Stimulated activated CD8-positive, alpha-beta memory T cell treated with anti-CD3 and anti-CD28 coated beads, Interleukin-4, amount 100 ng/mL, for 48 hours (primary cell): ENCODE data around the gene ABHD12B.
"Not testable (repeated sequence)": the region's sequence is repeated elsewhere in the genome, so short reads cannot be mapped to it uniquely, and the experiment has no call there.

Source experiments
- DNase-seq: peaks from one replicate; pipeline ENCODE4 v3.0.0-alpha.2; 2020

The ABHD12B gene

GRCh38 chr14:50897005-50897404 is 25.2 kb downstream of the ABHD12B start:
- DNase-seq, result not testable (repeated sequence)

DNA sequence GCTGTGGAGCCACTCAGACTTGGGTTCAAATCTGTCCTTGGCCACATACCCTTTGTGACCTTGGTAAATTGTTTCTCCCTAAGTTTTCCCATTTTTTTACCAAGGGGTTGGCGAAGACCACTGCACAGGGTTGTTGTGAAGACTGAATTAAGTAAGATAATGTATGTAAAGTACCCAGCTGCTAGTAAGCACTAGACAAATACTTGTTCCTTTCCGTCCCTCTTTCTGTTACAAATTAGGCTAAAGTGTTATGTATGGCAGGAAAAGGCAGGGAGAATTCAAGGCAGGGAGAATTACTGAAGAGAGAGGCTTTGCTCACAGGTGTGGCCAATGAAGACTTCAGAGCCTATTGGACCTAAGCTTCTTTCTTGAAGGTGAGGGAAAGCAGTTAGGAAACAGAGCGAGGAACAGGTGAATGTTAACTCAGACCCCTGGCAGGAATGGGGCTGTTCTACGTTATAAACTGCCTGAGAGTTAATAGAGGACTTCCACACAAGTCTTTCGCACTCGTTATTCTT is 25.9 kb downstream of the ABHD12B start:
- DNase-seq, result no peak

GRCh38 chr14:50901361-50901760 is 29.5 kb downstream of the ABHD12B start:
- no peak for DNase-seq

DNA sequence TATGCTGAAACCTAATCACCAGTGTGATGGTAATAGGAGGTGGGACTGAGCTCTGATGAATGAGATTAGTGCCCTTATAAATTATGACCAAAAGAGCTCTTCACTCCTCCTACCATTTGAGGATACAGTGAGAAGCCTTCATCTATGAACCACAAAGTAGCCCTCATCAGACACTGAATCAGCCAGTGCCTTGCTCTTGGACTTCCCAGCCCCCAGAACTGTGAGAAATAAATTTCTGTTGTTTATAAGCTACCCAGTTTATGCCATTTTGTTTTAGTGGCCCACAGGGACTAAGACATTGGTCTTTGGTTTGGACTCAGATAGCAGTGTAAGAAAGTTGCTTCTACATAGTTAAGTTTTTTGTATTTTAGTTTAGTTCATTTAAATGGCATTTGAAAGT is 32.9 kb downstream of the ABHD12B start:
- DNase-seq, result no peak

- DNase-seq, result no peak
Observed at GRCh38 chr14:50906326-50907065, 34.6 kb downstream of the ABHD12B start.

DNA sequence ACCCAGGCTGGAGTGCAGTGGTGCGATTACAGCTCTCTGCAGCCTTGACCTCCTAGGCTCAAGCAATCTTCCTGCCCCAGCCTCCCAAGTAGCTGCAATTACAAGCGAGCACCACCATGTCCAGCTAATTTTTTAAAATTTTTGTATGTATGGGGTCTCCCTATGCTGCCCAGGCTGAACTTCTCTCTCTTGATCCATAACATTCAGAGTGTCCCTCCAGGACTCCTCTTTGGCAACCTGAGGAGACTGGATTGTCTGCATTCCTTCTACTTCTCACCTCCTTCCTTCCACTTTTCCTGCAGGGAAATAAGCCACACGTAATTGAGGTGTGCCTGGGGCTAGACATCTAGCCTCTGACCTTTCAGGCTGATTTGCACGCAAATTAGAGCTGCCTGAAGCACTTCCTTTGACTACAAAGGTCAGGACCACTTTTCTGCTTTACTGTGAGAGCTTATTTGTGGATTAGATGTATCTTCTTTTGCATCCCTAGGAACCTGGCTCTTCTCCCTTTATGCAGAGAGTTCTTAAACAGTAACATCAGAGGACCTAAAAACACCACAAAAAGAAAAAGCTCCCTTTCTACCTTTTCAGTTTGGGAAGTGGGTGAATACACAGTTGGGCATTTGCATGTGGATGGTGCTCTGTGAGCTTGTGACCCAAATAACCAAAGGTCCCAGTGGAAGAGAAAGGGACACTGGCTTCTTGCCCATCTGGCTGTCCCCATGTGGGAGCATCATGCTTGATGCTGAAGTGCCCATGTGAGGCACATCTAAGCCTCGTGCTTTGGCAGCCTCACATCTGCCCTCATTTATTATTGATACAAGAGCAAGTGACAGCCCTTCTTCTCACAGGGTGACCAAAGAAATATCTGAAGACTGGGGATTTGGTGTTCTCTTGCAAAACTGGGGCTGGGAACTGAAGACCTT is 38.9 kb downstream of the ABHD12B start:
- DNase-seq, result no peak

DNA sequence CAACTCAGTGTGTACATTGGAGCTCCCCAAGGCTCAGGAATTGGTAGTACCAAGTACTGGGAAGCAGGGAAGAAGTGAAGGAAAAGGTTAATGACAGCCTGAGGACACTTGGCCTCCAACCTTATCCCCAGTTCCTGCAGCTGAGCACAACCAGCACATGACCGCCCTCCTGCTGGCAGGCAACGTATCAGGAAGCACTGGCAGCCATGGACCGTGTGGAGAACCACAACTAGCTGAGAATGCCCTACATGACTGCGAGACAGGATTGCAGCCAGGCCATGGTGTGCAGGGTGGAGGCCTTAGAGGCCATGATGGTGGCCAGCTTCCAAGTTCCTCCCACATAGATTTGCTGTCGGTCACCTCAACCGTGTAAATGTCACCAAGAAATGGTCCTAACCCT is 45.6 kb downstream of the ABHD12B start:
- DNase-seq, result no peak

- DNase-seq, result not testable (repeated sequence)
Observed at GRCh38 chr14:50919524-50919923, 47.7 kb downstream of the ABHD12B start.

DNA sequence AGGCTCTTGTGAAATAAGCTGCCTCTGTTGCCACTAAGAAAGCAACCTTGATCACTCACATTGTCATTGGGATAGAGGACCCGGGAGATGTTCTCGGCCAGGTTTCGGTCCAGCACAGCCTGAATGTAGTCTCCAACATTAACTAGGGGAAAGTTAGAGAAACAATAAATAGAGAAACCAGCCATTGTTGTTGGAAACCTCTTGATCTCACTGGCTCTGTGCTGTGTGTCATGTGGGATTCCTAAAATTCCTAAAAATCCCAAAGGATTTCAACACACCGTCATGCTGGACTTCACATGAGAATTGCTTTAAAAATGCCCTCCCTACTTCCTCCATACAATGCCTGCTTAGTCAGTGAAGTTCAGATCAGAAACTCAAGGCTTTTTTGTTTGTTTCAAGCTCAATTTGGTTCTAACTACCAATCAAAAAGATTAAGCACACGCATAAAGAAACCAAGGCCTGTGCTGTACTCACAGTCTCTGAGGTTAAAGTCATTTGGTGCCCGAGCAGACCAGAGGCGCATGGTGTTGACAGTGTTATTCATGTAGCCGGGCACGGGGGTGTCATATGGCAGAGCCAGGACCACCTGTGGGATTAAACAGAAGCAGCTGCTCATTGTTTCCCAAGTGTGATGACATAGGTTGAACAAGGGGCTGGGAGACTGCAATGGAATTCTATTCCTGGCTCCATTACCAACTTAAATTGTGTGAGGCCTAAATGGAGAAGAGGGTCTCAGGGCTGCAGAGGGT is 48.8 kb downstream of the ABHD12B start:
- no peak for DNase-seq

DNA sequence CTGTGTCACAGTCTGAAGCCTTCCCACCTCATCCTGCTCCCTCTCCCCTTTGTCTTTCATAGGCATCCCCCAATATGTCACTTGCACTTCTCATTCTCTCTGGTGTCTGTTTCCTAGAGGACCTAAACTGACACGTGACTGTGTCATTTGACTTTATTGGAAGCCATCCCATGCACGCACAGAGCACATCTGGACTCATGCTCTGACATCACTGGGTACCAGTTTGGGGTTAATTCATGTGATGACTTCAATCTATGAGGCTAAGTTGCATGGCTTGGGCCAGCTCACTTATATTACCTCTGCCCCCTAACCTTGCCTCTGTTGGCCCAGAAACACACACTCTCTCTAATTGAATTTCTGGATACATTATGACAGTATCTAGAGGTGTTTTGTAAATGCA is 51.0 kb downstream of the ABHD12B start:
- no peak for DNase-seq

GRCh38 chr14:50924236-50924635 is 52.4 kb downstream of the ABHD12B start:
- DNase-seq, result no peak

- no peak for DNase-seq
Observed at GRCh38 chr14:50924843-50925242, 53.0 kb downstream of the ABHD12B start.

GRCh38 chr14:50926851-50927386 is 55.1 kb downstream of the ABHD12B start:
- no peak for DNase-seq

DNA sequence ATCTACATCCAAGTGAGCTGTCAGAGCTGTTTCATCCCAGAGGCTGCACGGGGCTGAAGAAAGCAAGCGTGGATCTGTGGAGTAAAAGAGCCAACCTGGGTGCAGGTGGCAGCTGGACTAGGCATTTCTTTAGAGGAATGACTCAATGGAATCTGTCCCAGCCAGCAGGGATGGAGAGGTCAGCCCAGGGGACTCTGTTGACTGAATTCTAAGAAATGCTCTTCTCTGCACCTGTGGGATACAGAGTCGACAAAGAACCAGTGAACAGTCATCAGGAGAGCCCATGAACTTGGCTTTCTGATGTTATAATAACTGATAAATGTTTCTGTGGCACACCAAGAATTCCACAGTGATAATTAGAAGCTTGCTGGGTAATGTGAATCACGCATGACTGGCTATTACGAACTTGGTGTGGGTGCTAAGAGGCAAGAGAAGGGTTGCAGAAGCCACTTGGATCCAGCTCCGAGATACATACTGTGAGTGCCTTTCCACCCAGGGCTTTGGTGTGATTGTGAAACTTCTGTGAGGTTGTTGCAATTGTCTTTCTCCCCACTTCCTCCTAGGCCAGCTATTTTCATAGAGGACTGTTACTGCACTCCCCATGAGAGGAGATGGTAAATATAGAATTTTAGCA is 56.3 kb downstream of the ABHD12B start:
- DNase-seq, result no peak

- DNase-seq, result no peak
Observed at GRCh38 chr14:50929506-50929905, 57.7 kb downstream of the ABHD12B start.

- DNase-seq, result no peak
Observed at GRCh38 chr14:50931559-50931958, 59.7 kb downstream of the ABHD12B start.

DNA sequence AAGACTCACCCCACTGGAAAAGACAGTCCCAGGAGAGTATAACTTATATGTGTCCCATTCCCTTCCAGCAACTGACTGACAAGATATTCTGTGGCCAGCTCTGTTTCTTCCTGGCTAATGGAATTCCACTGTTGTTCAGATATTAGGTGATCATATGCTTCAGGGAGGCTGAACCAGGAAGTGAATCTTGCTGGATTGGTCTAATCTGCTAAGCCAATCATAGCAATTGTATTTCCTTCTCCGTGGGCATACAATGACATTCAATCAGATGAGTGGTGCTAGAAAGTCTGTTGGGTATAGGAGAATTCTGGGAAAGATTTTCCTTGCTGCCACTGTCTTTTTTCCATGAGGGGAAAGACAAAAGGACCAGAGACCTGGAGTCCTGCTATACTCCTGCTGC is 60.3 kb downstream of the ABHD12B start:
- no peak for DNase-seq

- no peak for DNase-seq
Observed at GRCh38 chr14:50932592-50933495, 61.0 kb downstream of the ABHD12B start.

DNA sequence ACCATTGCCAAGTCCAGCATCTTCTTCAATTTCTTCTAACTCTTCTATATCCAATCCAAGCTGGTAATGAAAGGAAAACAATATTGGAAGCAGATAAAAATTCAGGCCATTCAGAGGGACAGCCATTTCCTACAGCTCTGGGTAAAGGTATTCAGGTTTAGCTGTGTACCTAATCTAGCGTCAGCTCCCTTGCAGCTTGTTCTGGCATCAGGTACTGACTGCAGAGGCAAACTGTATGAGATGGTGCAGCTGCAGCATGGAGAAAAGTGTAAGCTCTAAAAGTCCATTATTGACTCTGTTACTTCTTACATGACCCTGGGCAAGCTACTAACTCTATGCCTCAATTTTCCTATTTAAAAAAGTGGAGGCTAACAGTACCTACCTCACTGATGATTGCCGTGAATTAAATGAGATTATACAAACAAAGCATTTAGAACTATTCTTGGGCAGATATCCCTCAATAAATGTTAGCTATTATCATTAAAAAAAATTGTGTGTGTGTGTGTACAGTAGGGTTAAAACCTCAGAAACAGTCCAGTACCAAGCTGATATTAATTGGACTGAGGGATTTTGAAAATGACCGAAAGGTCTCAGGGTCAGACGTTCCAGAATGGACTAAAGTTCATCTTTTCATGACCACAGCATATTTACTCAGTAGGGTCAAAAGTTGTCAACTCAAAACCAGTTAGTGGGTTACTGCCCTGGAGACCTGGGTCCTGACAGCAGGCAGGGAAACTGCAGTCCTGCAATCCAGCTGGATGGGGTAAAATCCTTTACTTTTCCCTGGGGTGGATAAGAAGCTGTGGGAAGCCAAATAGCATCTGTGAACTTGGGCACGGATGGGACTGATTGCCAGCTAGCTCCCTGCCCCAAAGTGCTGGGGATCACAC is 63.5 kb downstream of the ABHD12B start:
- DNase-seq, result no peak

DNA sequence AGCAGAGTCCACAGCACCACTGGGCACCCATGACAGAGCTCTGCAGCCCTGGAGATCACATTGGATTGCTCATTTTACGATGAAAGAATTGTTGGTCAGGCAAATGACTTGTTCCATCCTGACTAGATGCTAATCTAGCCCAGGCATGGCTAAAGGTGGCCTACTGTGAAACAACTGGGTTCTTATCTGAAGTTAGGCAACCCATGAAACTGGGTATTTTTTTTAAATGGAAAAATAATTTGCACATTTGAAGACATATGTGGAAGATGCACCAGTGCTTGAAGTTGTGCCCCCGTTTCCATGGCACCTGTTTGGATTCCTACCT is 64.1 kb downstream of the ABHD12B start:
- DNase-seq, result no peak
